Mesenchymal stem cell (in vitro differentiated cells and primary cell): Measurements from ENCODE around the gene MRPS34.

ENCODE experiments used
- DNase-seq: peaks from one replicate; pipeline ENCODE4 v3.0.0-alpha.2; 2013
- H2AFZ ChIP-seq: one replicate; pipeline ENCODE4 v1.6.1; 2013; ENCODE audit warnings: low read depth, mild to moderate bottlenecking, control low read depth, inconsistent platforms, low read length, moderate library complexity
- H2AK5ac ChIP-seq: 2 replicates; pipeline ENCODE4 v1.6.1; 2013; ENCODE audit warnings: low read length, moderate library complexity, mild to moderate bottlenecking, inconsistent platforms; ENCODE audit not compliant: severe bottlenecking
- H2BK120ac ChIP-seq: one replicate; pipeline ENCODE4 v1.6.1; 2013; ENCODE audit warnings: low read depth, mild to moderate bottlenecking, inconsistent platforms, low read length, moderate library complexity
- H2BK12ac ChIP-seq, 2 experiments: one replicate each; pipeline ENCODE4 v1.6.1; 2013; ENCODE audit warnings: inconsistent platforms in 2 of 2, low read length in 2 of 2, mild to moderate bottlenecking in 2 of 2, moderate library complexity in 2 of 2, control low read depth in 1 of 2
- H2BK15ac ChIP-seq: one replicate; pipeline ENCODE4 v1.6.1; 2013; ENCODE audit warnings: mild to moderate bottlenecking, low read depth, inconsistent platforms; ENCODE audit not compliant: poor library complexity, severe bottlenecking
- H2BK5ac ChIP-seq: 2 replicates; pipeline ENCODE4 v1.6.1; 2013; ENCODE audit warnings: low read depth, mild to moderate bottlenecking, low read length, control low read depth, inconsistent platforms; ENCODE audit not compliant: poor library complexity, severe bottlenecking
- H3K14ac ChIP-seq, 2 experiments: one replicate each; pipeline ENCODE4 v1.6.1; 2013; ENCODE audit warnings: inconsistent platforms in 2 of 2, low read length in 2 of 2, control low read depth in 1 of 2, mild to moderate bottlenecking in 1 of 2, moderate library complexity in 1 of 2
- H3K18ac ChIP-seq, 2 experiments: one replicate each; pipeline ENCODE4 v1.6.1; 2013; ENCODE audit warnings: inconsistent platforms in 2 of 2, low read length in 2 of 2, control low read depth in 1 of 2, low read depth in 1 of 2, mild to moderate bottlenecking in 1 of 2
- H3K23ac ChIP-seq, 2 experiments: one replicate each; pipeline ENCODE4 v1.6.1; 2013; ENCODE audit warnings: inconsistent platforms in 2 of 2, low read length in 2 of 2, mild to moderate bottlenecking in 2 of 2, moderate library complexity in 2 of 2, control low read depth in 1 of 2
- H3K27ac ChIP-seq: 2 replicates; pipeline ENCODE4 v1.5.1; 2013; ENCODE audit warnings: mild to moderate bottlenecking, moderate library complexity, low read length, control low read depth, inconsistent platforms; ENCODE audit not compliant: poor library complexity, severe bottlenecking
- H3K27me3 ChIP-seq, 2 experiments: 2 replicates each; pipeline versions ENCODE4 v1.6.1 to v1.7.0; 2013; ENCODE audit warnings: low read length in 2 of 2, mild to moderate bottlenecking in 2 of 2, moderate library complexity in 2 of 2, control low read depth in 1 of 2, inconsistent platforms in 1 of 2; ENCODE audit not compliant: control insufficient read depth in 1 of 2, insufficient read depth in 1 of 2
- H3K36me3 ChIP-seq, 2 experiments: 2 replicates each; pipeline versions ENCODE4 v1.6.1 to v1.7.0; 2013; ENCODE audit warnings: low read length in 2 of 2, control low read depth in 1 of 2, inconsistent platforms in 1 of 2, low read depth in 1 of 2, mild to moderate bottlenecking in 1 of 2; ENCODE audit not compliant: insufficient read depth in 2 of 2, control insufficient read depth in 1 of 2
- H3K4ac ChIP-seq, 2 experiments: one replicate each; pipeline ENCODE4 v1.6.1; 2013; ENCODE audit warnings: inconsistent platforms in 2 of 2, low read length in 2 of 2, mild to moderate bottlenecking in 2 of 2, moderate library complexity in 2 of 2, control low read depth in 1 of 2, low read depth in 1 of 2
- H3K4me1 ChIP-seq: 2 replicates; pipeline ENCODE4 v1.6.1; 2013; ENCODE audit warnings: low read depth, low read length, control low read depth; ENCODE audit not compliant: control insufficient read depth, insufficient read depth
- H3K4me2 ChIP-seq: 2 replicates; pipeline ENCODE4 v1.6.1; 2013; ENCODE audit warnings: low read length, mild to moderate bottlenecking, inconsistent platforms; ENCODE audit not compliant: poor library complexity, severe bottlenecking
- H3K4me3 ChIP-seq, 2 experiments: 2 replicates each; pipeline versions ENCODE4 v1.5.1 to v1.7.0; 2013; ENCODE audit warnings: low read length in 2 of 2, mild to moderate bottlenecking in 2 of 2, control low read depth in 1 of 2, low read depth in 1 of 2; ENCODE audit not compliant: insufficient read depth in 1 of 2
- H3K79me1 ChIP-seq: replicated peaks from 2 replicates; pipeline ENCODE4 v1.6.1; 2013; ENCODE audit warnings: mild to moderate bottlenecking, control low read depth, low read length, inconsistent platforms; ENCODE audit not compliant: poor library complexity, severe bottlenecking
- H3K9ac ChIP-seq: 2 replicates; pipeline ENCODE4 v1.7.0; 2013; ENCODE audit warnings: mild to moderate bottlenecking, low read length, moderate library complexity
- H3K9me3 ChIP-seq: 2 replicates; pipeline ENCODE4 v1.7.0; 2013; ENCODE audit warnings: mild to moderate bottlenecking, low read length; ENCODE audit not compliant: control insufficient read depth
- H4K8ac ChIP-seq: one replicate; pipeline ENCODE4 v1.6.1; 2013; ENCODE audit warnings: inconsistent platforms, mild to moderate bottlenecking, low read length, moderate library complexity
- H4K91ac ChIP-seq: one replicate; pipeline ENCODE4 v1.6.1; 2013; ENCODE audit warnings: mild to moderate bottlenecking, low read length, inconsistent platforms
- WGBS: methylation state at CpG from one replicate; pipeline ENCODE4 v1.1.7; 2013; ENCODE audit warnings: mixed read lengths; 5-methylcytosine and 5-hydroxymethylcytosine counted together

Gene MRPS34

DNA sequence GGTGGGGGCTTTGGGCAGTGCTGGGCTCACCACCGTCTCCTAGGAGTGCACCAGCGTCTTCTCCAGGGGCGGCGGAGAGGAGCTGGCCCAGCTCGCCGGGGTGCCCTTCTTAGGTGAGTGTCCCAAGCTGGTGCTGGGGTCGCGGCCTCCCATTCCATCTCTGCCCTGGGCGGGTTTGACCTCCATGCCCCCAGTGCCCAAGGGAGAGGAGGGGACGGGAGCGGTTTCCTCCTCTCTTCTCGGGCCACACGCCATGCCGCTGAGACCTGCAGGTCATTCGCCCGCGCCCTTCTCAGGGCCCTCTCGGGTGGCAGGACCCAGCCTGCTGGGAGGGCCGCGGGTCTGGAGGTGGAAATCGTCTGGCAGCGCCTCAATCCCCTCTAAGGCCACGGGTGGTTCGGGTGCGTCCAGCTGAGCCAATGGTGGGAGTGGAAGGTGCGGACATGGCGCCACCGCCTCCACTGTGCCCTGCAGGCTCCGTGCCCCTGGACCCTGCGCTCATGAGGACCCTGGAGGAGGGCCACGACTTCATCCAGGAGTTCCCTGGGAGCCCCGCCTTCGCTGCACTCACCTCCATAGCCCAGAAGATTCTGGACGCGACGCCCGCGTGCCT, 15.3 kb upstream of the MRPS34 start:
- H3K79me1 ChIP-seq: peaks cover 43% of the 10 kb centered on the region
- H2AK5ac ChIP-seq: no peak overlapping the region
- H3K9ac ChIP-seq: no peak overlapping the region
- H2BK12ac ChIP-seq: no peak overlapping the region
- no peak overlapping the region for H4K8ac ChIP-seq
- H4K91ac ChIP-seq: no peak overlapping the region
- no peak overlapping the region for H3K23ac ChIP-seq
- H2BK15ac ChIP-seq: no peak overlapping the region
- no peak overlapping the region for H2AFZ ChIP-seq
- no peak overlapping the region for H3K4ac ChIP-seq
- H3K14ac ChIP-seq: no peak overlapping the region
- no peak for DNase-seq
- no peak overlapping the region for H3K4me2 ChIP-seq
- no peak overlapping the region for H2BK120ac ChIP-seq
- H3K27me3 ChIP-seq: no peaks in the 10 kb centered on the region
- H3K27ac ChIP-seq: no peak overlapping the region
- no peak overlapping the region for H3K18ac ChIP-seq
- H3K4me1 ChIP-seq: peaks cover 7% of the 10 kb centered on the region
- H2BK5ac ChIP-seq: no peak overlapping the region
- no peak overlapping the region for H3K4me3 ChIP-seq
- 95% methylated on average over 38 of the region's 38 CpGs for WGBS
- no peaks in the 10 kb centered on the region for H3K9me3 ChIP-seq
- peaks cover 27 to 82% of the 10 kb centered on the region in 2 experiments for H3K36me3 ChIP-seq

DNA sequence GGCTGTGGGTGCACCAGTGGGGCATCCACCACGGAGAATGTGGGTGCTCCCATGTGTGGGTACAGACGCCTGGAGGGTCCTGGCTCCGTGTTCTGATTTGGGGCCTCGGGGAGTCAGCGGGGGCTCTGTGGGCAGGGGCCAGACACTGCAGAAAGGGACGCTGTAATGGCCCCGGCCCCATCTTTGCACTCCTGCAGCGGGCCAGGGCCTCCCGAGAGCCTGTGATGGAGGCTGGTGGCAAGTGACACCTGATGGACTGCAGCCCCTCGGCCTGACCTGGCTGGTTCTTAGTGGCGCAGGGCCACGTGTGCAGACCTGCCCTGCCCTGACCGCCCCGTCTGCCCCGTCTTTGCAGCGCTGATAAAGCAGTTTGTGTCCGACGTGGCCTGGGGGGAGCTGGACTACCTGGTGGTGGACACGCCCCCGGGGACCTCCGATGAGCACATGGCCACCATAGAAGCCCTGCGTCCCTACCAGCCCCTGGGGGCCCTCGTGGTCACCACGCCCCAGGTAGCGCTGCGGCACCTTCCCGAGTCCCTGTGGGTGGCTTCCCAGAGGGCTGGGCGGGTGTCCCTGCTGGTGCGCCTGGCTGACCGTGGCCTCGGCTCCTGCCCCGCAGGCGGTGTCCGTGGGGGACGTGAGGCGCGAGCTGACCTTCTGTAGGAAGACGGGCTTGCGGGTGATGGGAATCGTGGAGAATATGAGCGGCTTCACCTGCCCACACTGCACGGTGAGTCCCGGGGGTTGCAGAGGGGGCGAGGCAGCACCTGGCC, 14.6 kb upstream of the MRPS34 start:
- no peak overlapping the region for H2AFZ ChIP-seq
- no peak overlapping the region for H2BK12ac ChIP-seq
- no peak overlapping the region for H4K91ac ChIP-seq
- no peak overlapping the region for H3K23ac ChIP-seq
- no peak overlapping the region for H2BK5ac ChIP-seq
- H3K4me2 ChIP-seq: no peak overlapping the region
- H3K27me3 ChIP-seq: no peaks in the 10 kb centered on the region
- H3K18ac ChIP-seq: no peak overlapping the region
- H3K27ac ChIP-seq: no peak overlapping the region
- peaks cover 7% of the 10 kb centered on the region for H3K4me1 ChIP-seq
- peaks cover 27 to 76% of the 10 kb centered on the region in 2 experiments for H3K36me3 ChIP-seq
- no peak overlapping the region for H3K4me3 ChIP-seq
- no peak overlapping the region for H4K8ac ChIP-seq
- no peak overlapping the region for H2BK15ac ChIP-seq
- DNase-seq: no peak
- no peak overlapping the region for H2AK5ac ChIP-seq
- WGBS: 98% methylated on average over 44 of the region's 44 CpGs
- H3K14ac ChIP-seq: no peak overlapping the region
- peaks cover 43% of the 10 kb centered on the region for H3K79me1 ChIP-seq
- no peak overlapping the region for H3K9ac ChIP-seq
- H3K4ac ChIP-seq: no peak overlapping the region
- H2BK120ac ChIP-seq: no peak overlapping the region
- no peaks in the 10 kb centered on the region for H3K9me3 ChIP-seq

DNA sequence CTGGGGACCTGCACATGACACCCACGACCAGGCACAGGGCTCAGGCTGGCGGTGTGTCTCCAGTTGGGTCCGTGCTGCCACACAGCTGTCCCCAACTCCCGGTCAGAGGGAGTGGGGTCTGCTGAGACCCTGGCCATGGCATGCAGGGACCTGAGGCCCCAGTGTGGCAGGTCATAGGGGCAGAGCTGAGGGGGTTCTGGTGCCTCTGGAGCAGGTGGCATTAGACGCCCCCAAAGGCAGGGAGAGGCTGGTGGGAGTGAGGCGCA, 14.1 kb upstream of the MRPS34 start:
- Histone ChIP-seq H3K79me1 (peaks cover 43% of the 10 kb centered on the region), H4K8ac (no peak overlapping the region), H3K9ac (no peak overlapping the region), H3K4me1 (peaks cover 7% of the 10 kb centered on the region), H3K4me3 (no peak overlapping the region), H3K4ac (no peak overlapping the region), H3K36me3 (peaks cover 27 to 70% of the 10 kb centered on the region in 2 experiments), H2BK12ac (no peak overlapping the region), H2AFZ (no peak overlapping the region), H3K23ac (no peak overlapping the region), H3K18ac (no peak overlapping the region), H3K9me3 (no peaks in the 10 kb centered on the region), H2AK5ac (no peak overlapping the region), H2BK120ac (no peak overlapping the region), H3K27me3 (no peaks in the 10 kb centered on the region), H3K14ac (no peak overlapping the region), H2BK15ac (no peak overlapping the region), H3K4me2 (no peak overlapping the region), H2BK5ac (no peak overlapping the region), H4K91ac (no peak overlapping the region), H3K27ac (no peak overlapping the region)
- WGBS: 95% methylated on average over 6 of the region's 6 CpGs
- no peak for DNase-seq

DNA sequence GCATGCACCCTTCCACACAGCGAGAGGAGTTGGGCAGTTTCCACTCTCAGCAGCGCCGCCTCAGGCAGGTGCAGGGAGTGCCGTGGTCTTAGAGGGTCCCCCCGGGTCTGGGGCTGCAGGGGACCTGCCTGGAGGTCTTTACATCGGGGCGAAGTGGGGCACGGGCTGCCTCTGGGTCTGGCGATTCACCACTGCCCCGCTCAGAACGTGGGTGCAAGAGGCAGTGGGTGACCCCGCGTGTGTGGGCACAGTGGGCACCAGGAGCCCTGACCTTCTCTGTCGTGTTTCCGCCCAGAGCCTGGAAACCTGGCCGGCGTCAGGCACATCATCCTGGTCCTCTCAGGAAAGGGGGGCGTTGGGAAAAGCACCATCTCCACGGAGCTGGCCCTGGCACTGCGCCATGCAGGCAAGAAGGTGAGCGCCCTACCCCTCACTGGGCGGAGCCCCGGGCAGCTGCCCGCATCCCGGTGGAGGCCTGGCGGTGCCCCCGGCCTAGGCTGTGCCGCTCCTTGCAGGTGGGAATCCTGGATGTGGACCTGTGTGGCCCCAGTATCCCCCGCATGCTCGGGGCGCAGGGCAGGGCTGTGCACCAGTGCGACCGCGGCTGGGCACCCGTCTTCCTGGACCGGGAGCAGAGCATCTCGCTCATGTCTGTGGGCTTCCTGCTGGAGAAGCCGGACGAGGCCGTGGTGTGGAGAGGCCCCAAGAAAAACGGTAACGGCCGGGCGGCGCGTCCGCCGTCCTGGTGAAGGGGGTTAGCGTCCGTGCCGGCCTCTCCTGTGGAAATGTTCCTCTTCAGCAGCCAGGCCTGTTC, 13.5 kb upstream of the MRPS34 start:
- no peak overlapping the region for H3K4ac ChIP-seq
- H3K23ac ChIP-seq: no peak overlapping the region
- H3K36me3 ChIP-seq: peaks cover 26 to 65% of the 10 kb centered on the region in 2 experiments
- peaks cover 43% of the 10 kb centered on the region for H3K79me1 ChIP-seq
- no peak overlapping the region for H2BK15ac ChIP-seq
- H2AFZ ChIP-seq: no peak overlapping the region
- H3K18ac ChIP-seq: no peak overlapping the region
- no peaks in the 10 kb centered on the region for H3K27me3 ChIP-seq
- H2BK12ac ChIP-seq: no peak overlapping the region
- no peak overlapping the region for H3K4me2 ChIP-seq
- H3K4me3 ChIP-seq: no peak overlapping the region
- no peak for DNase-seq
- H3K14ac ChIP-seq: no peak overlapping the region
- no peak overlapping the region for H3K27ac ChIP-seq
- no peaks in the 10 kb centered on the region for H3K9me3 ChIP-seq
- no peak overlapping the region for H3K9ac ChIP-seq
- peak overlapping the region; percentile 40 for H4K91ac ChIP-seq
- H2BK120ac ChIP-seq: no peak overlapping the region
- 94% methylated on average over 51 of the region's 51 CpGs for WGBS
- H2AK5ac ChIP-seq: no peak overlapping the region
- peaks cover 11% of the 10 kb centered on the region for H3K4me1 ChIP-seq
- no peak overlapping the region for H4K8ac ChIP-seq
- no peak overlapping the region for H2BK5ac ChIP-seq
